ENCODE data around the gene SPECC1L. TPM values are rescaled to one million over a fixed set of nuclear protein-coding genes. Genes with fewer than 3 reads are reported as not detected.

SPECC1L gene
- total RNA-seq, 1 donor from 2014 or later: 69.2 TPM

DNA sequence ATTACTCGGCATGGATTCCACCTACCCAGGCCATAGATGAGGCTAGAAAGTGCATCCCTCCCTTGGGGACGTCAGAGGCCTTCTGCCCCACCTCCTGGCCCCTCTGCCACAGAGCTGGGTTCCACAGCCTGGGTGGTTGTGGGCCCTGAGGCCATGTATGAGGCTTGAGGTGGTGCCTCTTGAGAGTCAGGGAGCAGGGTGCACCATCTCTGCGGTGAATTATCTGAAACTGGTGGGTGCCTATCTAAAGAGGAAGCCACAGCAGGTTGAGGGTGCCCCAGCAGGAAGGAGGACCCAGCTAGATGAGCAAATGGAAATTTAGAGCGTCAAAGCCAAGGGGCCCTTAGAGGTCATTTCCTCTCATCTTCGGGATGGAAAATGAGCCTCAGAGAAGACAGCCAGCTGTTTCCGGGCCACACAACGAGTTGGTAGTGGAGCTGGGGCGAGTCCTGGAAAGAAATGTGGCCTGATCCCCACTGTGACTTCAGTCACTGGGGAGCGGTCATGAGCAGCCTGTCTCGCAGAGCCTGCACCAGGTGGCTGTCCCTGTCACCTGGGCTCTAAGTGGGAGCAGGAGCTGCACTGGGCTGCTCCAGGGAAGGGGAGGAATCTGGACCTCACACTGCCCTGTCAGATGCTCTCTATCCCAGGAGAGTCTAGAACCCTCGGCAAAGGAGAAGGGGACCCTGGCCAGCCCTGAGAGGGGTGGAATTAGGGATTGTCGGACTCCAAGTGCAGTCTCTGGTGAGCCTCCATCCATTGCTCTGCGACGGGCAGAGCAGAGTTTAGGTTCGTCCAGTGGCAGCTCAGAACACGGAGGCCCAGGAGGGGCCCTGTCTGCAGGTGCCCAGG is 164.1 kb downstream of the SPECC1L start:
- Mint-ChIP-seq H3K4me1 (ENCODE audit: low read depth, unreplicated experiment) (peaks cover 11% of the 10 kb centered on the region), H3K36me3 (ENCODE audit: low read depth, unreplicated experiment) (no peaks in the 10 kb centered on the region), H3K9me3 (ENCODE audit: unreplicated experiment) (no peaks in the 10 kb centered on the region), H3K4me3 (ENCODE audit: unreplicated experiment) (no peak overlapping the region), H3K27me3 (ENCODE audit: low read depth, unreplicated experiment) (peaks cover 9% of the 10 kb centered on the region), H3K27ac (ENCODE audit: unreplicated experiment) (peak overlapping the region; percentile 47)
- DNase-seq (ENCODE audit: low read depth): peak; percentile 19
- Histone ChIP-seq H3K36me3 (ENCODE audit: insufficient read depth, low read length) (no peaks in the 10 kb centered on the region), H3K4me2 (ENCODE audit: low read length) (no peak overlapping the region), H3K4me1 (ENCODE audit: insufficient read depth, low read length) (peaks cover 33% of the 10 kb centered on the region), H2AFZ (ENCODE audit: low read depth, low read length) (no peak overlapping the region), H3K79me2 (ENCODE audit: insufficient read depth, low read length) (no peaks in the 10 kb centered on the region), H3K27ac (ENCODE audit: low read depth, low read length) (no peak overlapping the region), H3K4me3 (ENCODE audit: insufficient read depth, low read depth, low read length) (no peak overlapping the region), H4K20me1 (ENCODE audit: insufficient read depth, low read length) (no peaks in the 10 kb centered on the region), H3K27me3 (ENCODE audit: insufficient read depth, low read length) (no peaks in the 10 kb centered on the region), H3K9ac (ENCODE audit: low read length) (no peak overlapping the region), H3K9me3 (ENCODE audit: insufficient read depth, low read depth, low read length) (no peaks in the 10 kb centered on the region)
- peak; percentile 23 for FAIRE-seq
- TF ChIP-seq, protein P1, sequence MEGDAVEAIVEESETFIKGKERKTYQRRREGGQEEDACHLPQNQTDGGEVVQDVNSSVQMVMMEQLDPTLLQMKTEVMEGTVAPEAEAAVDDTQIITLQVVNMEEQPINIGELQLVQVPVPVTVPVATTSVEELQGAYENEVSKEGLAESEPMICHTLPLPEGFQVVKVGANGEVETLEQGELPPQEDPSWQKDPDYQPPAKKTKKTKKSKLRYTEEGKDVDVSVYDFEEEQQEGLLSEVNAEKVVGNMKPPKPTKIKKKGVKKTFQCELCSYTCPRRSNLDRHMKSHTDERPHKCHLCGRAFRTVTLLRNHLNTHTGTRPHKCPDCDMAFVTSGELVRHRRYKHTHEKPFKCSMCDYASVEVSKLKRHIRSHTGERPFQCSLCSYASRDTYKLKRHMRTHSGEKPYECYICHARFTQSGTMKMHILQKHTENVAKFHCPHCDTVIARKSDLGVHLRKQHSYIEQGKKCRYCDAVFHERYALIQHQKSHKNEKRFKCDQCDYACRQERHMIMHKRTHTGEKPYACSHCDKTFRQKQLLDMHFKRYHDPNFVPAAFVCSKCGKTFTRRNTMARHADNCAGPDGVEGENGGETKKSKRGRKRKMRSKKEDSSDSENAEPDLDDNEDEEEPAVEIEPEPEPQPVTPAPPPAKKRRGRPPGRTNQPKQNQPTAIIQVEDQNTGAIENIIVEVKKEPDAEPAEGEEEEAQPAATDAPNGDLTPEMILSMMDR (IDR thresholded peaks at IDR 0.05; ENCODE audit: insufficient read depth, low read depth, low read length): no peak
- no peak for TF ChIP-seq EZH2 (IDR thresholded peaks at IDR 0.05; ENCODE audit: insufficient read depth, low read length)

DNA sequence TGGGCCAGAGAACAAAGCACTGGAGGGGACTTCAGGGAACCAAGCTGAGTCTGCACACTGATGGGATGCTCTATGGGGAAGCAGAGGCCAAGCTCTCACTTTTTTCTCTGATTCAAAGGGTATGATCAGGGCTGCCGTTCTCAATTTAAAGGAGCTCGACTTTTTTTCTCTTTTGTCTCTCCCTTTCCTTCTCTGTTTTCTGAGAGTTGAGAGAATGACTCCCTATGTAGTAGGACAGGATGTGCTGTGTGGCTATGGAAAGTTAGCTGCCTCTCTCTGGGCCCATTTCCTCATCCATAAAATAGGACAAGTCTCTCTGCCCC is 164.7 kb downstream of the SPECC1L start:
- Histone ChIP-seq H3K4me3 (ENCODE audit: insufficient read depth, low read depth, low read length) (no peak overlapping the region), H3K36me3 (ENCODE audit: insufficient read depth, low read length) (no peaks in the 10 kb centered on the region), H2AFZ (ENCODE audit: low read depth, low read length) (no peak overlapping the region), H3K4me1 (ENCODE audit: insufficient read depth, low read length) (peaks cover 27% of the 10 kb centered on the region), H3K9me3 (ENCODE audit: insufficient read depth, low read depth, low read length) (no peaks in the 10 kb centered on the region), H3K79me2 (ENCODE audit: insufficient read depth, low read length) (no peaks in the 10 kb centered on the region), H3K27me3 (ENCODE audit: insufficient read depth, low read length) (no peaks in the 10 kb centered on the region), H3K27ac (ENCODE audit: low read depth, low read length) (no peak overlapping the region), H4K20me1 (ENCODE audit: insufficient read depth, low read length) (no peaks in the 10 kb centered on the region), H3K4me2 (ENCODE audit: low read length) (no peak overlapping the region), H3K9ac (ENCODE audit: low read length) (no peak overlapping the region)
- no peaks in the 10 kb centered on the region for H3K36me3 Mint-ChIP-seq (ENCODE audit: low read depth, unreplicated experiment)
- peaks cover 11% of the 10 kb centered on the region for H3K4me1 Mint-ChIP-seq (ENCODE audit: low read depth, unreplicated experiment)
- H3K27me3 Mint-ChIP-seq (ENCODE audit: low read depth, unreplicated experiment): peaks cover 9% of the 10 kb centered on the region
- DNase-seq (ENCODE audit: low read depth): no peak
- H3K27ac Mint-ChIP-seq (ENCODE audit: unreplicated experiment): no peak overlapping the region
- FAIRE-seq: no peak
- TF ChIP-seq, protein P1 (IDR thresholded peaks at IDR 0.05; ENCODE audit: insufficient read depth, low read depth, low read length): no peak
- no peak for TF ChIP-seq EZH2 (IDR thresholded peaks at IDR 0.05; ENCODE audit: insufficient read depth, low read length)
- no peaks in the 10 kb centered on the region for H3K9me3 Mint-ChIP-seq (ENCODE audit: unreplicated experiment)
- H3K4me3 Mint-ChIP-seq (ENCODE audit: unreplicated experiment): no peak overlapping the region

DNA sequence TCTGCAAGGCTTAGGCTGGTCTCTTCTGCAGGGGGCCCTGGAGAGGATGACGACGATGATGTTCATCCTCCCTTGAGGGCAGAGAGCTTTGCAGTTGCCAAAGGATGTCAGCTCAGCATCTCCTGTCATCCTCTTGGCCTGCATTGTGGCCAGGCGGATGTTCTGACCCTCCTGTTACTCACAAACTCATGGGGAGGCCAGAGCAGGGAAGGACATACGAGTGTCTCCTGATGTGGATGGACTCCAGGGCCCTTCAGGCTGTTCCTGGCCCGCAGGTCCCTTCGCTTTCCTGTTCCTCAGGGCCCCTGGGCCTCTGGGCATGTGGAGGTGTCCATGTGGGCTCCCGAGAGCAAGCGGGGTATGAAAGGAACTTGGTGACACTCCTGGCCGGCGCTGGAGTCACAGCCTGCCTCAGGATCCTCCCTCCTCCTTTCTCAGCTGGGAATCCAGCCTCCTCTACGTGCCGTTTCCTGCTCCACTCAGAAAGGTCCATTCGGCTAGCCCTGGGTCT is 165.3 kb downstream of the SPECC1L start:
- H3K27me3 ChIP-seq (ENCODE audit: insufficient read depth, low read length): no peaks in the 10 kb centered on the region
- TF ChIP-seq, protein P1 (IDR thresholded peaks at IDR 0.05; ENCODE audit: insufficient read depth, low read depth, low read length): no peak
- no peak for TF ChIP-seq EZH2 (IDR thresholded peaks at IDR 0.05; ENCODE audit: insufficient read depth, low read length)
- H3K36me3 Mint-ChIP-seq (ENCODE audit: low read depth, unreplicated experiment): peaks cover 3% of the 10 kb centered on the region
- H3K4me2 ChIP-seq (ENCODE audit: low read length): no peak overlapping the region
- H3K27me3 Mint-ChIP-seq (ENCODE audit: low read depth, unreplicated experiment): peaks cover 9% of the 10 kb centered on the region
- DNase-seq (ENCODE audit: low read depth) (no peak), FAIRE-seq (no peak)
- H3K9ac ChIP-seq (ENCODE audit: low read length): no peak overlapping the region
- H3K4me3 Mint-ChIP-seq (ENCODE audit: unreplicated experiment): no peak overlapping the region
- H3K79me2 ChIP-seq (ENCODE audit: insufficient read depth, low read length): no peaks in the 10 kb centered on the region
- no peak overlapping the region for H3K4me3 ChIP-seq (ENCODE audit: insufficient read depth, low read depth, low read length)
- peaks cover 4% of the 10 kb centered on the region for H3K9me3 Mint-ChIP-seq (ENCODE audit: unreplicated experiment)
- H3K27ac Mint-ChIP-seq (ENCODE audit: unreplicated experiment): no peak overlapping the region
- H3K4me1 Mint-ChIP-seq (ENCODE audit: low read depth, unreplicated experiment): peaks cover 11% of the 10 kb centered on the region
- H3K36me3 ChIP-seq (ENCODE audit: insufficient read depth, low read length): no peaks in the 10 kb centered on the region
- H3K9me3 ChIP-seq (ENCODE audit: insufficient read depth, low read depth, low read length): no peaks in the 10 kb centered on the region
- H2AFZ ChIP-seq (ENCODE audit: low read depth, low read length): peak overlapping the region; percentile 43
- H4K20me1 ChIP-seq (ENCODE audit: insufficient read depth, low read length): no peaks in the 10 kb centered on the region
- no peak overlapping the region for H3K27ac ChIP-seq (ENCODE audit: low read depth, low read length)
- H3K4me1 ChIP-seq (ENCODE audit: insufficient read depth, low read length): peaks cover 26% of the 10 kb centered on the region
